Kidney (tissue), 14 donors: ENCODE results near the gene TSPAN14. TPM values are rescaled to one million over a fixed set of nuclear protein-coding genes. Genes with fewer than 3 reads are reported as not detected.

Experiments
- DNase-seq, 5 donors: peaks; one replicate each; pipeline ENCODE4 v3.0.0-alpha.2; 2013 to 2020
- FAIRE-seq: peaks from 2 replicates; lab custom pipeline; 2012; peaks lifted over from hg19 to GRCh38; lab: Jason Lieb, UNC
- H3K27ac ChIP-seq, 2 donors: one replicate each; pipeline ENCODE4 v1.7.0; 2013; ENCODE audit warnings: low read depth in 2 of 2, low read length in 2 of 2, inconsistent platforms in 1 of 2
- H3K27me3 ChIP-seq: one replicate; pipeline ENCODE4 v1.7.1; 2013; ENCODE audit warnings: low read length, inconsistent platforms; ENCODE audit not compliant: control insufficient read depth, insufficient read depth
- H3K36me3 ChIP-seq, 3 donors: one replicate each; pipeline versions ENCODE4 v1.7.0 to v1.7.1; 2013; ENCODE audit warnings: low read length in 3 of 3, control low read depth in 1 of 3, inconsistent platforms in 1 of 3; ENCODE audit not compliant: insufficient read depth in 3 of 3, control insufficient read depth in 2 of 3
- H3K4me1 ChIP-seq, 3 donors: one replicate each; pipeline versions ENCODE4 v1.7.0 to v1.7.1; 2013; ENCODE audit warnings: low read length in 3 of 3, inconsistent platforms in 1 of 3, low read depth in 1 of 3; ENCODE audit not compliant: control insufficient read depth in 2 of 3, insufficient read depth in 2 of 3
- H3K4me3 ChIP-seq, 3 donors: one replicate each; pipeline versions ENCODE4 v1.7.0 to v1.8.1; 2013; ENCODE audit warnings: low read length in 3 of 3, control low read depth in 1 of 3, inconsistent platforms in 1 of 3
- H3K9ac ChIP-seq, 3 donors: one replicate each; pipeline versions ENCODE4 v1.7.0 to v1.7.1; 2013; ENCODE audit warnings: low read length in 3 of 3, control low read depth in 1 of 3, inconsistent platforms in 1 of 3
- H3K9me3 ChIP-seq, 3 donors: one replicate each; pipeline versions ENCODE4 v1.7.0 to v1.7.1; 2013; ENCODE audit warnings: low read length in 3 of 3, control low read depth in 1 of 3, inconsistent platforms in 1 of 3; ENCODE audit not compliant: control insufficient read depth in 2 of 3, insufficient read depth in 1 of 3
- intact Hi-C: fragments of 100-400 bp; cut with DNase I; formaldehyde crosslinking; loops from one replicate; pipeline ENCODE4 v1.11.1; 2022
- polyA plus RNA-seq: library from polyadenylated mRNA; stranded (reverse); fragments of 350-450 nt; fragmentation: Illumina TruSeq; extraction: RNeasy Lipid Tissue Mini Kit (QIAGEN cat#74804); gene quantifications from one replicate; pipeline ENCODE4 v1.2.3, GENCODE V29; 2014; ENCODE audit warnings: low read depth, low replicate concordance; ENCODE audit not compliant: insufficient read depth
- total RNA-seq: library from RNA; stranded (reverse); fragmentation: NEBNext Ultra II Directional; extraction: Animal tissue kit (Norgen Biotek cat#: 25700); gene quantifications from one replicate; pipeline ENCODE4 v1.2.1, GENCODE V29; 2021
- TF ChIP-seq, protein P1 (sequence below): IDR thresholded peaks from 3 replicates; pipeline ENCODE4 v1.5.1; 2012; ENCODE audit warnings: mild to moderate bottlenecking, moderate library complexity, borderline replicate concordance; ENCODE audit not compliant: insufficient read depth; ENCODE audit errors: extremely low read depth
- donor health status: control.
- donor health status: control.
- donor health status: control.
- donor health status: control.
- donor health status: control.
- donor health status: DM: yes; HTN: yes; CAD: no.
- donor health status: Normal renal cell carcinoma (clear cell type).

TSPAN14 gene
- total and polyA plus RNA-seq, 2 donors from 2014 or later = 36.8 to 183 TPM

DNA sequence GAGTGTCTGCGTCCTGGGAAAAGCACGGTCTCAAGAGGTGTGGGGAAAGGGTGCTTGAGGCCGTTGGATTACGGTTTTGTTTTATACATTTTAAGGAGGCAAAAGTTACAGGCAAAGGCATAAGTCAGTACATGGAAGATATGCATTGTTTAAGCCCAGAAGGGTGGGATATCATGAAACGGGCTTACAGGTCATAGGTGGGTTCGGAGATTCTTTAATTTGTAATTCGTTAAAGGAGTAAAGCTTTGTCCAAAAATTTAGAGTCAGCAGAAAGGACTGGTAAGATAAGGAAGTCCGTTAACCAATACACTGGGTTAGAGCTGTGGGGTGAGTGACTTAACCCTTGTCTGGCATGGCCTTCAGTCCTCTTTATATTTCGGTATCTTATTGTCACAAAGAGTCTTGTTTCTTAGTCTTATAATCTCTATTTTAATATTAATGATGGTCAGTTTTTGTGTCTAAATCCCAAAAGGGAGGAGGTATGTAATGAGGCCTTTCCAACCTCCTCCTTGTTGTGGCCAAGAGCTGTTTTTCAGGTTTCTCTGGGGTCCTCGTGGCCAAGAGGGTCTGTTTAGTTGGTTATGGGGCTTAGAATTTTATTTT, 12.7 kb downstream of the TSPAN14 start:
- H3K4me3 ChIP-seq = no peak overlapping the region
- FAIRE-seq = no peak

DNA sequence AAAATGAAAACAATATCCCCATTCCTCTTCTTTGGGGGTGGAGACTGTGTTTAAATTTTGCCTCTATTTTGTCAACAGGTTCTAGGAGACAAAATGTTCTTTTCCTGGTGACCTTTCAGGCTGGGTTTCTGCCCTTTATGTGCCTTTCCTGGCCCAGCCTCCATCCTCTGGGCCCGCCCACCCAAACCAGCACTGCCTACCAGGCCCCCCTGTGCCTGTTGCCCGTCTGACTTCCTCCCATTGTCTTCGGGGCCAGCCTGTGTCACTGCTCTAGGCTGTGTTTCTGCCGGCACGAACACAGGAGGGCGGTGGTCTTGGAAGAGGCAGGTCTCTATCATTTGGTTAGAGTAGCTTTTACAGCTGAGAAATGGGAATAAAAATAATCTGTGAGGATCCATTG, 13.9 kb downstream of the TSPAN14 start:
- FAIRE-seq (no peak), DNase-seq (peak in 2 of 5 donors; percentile 55 to 93)
- peaks cover 2 to 5% (median 2%) of the 10 kb centered on the region in 3 donors for H3K36me3 ChIP-seq
- peak overlapping the region; percentile 59 to 84 for H3K27ac ChIP-seq
- peak overlapping the region in 1 of 3 donors; percentile 9 for H3K9ac ChIP-seq
- intact Hi-C loops = no loop called here
- no peaks in the 10 kb centered on the region for H3K9me3 ChIP-seq
- H3K4me1 ChIP-seq = peaks cover 7 to 73% (median 65%) of the 10 kb centered on the region in 3 donors
- no peaks in the 10 kb centered on the region for H3K27me3 ChIP-seq
- TF ChIP-seq, protein P1, sequence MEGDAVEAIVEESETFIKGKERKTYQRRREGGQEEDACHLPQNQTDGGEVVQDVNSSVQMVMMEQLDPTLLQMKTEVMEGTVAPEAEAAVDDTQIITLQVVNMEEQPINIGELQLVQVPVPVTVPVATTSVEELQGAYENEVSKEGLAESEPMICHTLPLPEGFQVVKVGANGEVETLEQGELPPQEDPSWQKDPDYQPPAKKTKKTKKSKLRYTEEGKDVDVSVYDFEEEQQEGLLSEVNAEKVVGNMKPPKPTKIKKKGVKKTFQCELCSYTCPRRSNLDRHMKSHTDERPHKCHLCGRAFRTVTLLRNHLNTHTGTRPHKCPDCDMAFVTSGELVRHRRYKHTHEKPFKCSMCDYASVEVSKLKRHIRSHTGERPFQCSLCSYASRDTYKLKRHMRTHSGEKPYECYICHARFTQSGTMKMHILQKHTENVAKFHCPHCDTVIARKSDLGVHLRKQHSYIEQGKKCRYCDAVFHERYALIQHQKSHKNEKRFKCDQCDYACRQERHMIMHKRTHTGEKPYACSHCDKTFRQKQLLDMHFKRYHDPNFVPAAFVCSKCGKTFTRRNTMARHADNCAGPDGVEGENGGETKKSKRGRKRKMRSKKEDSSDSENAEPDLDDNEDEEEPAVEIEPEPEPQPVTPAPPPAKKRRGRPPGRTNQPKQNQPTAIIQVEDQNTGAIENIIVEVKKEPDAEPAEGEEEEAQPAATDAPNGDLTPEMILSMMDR = no peak
- no peak overlapping the region for H3K4me3 ChIP-seq

More for the DNA sequence above, 12.7 kb downstream of the TSPAN14 start:
- no peaks in the 10 kb centered on the region for H3K9me3 ChIP-seq
- peak overlapping the region; percentile 59 to 84 for H3K27ac ChIP-seq
- H3K4me1 ChIP-seq = peaks cover 7 to 69% (median 62%) of the 10 kb centered on the region in 3 donors
- TF ChIP-seq, protein P1 = no peak
- no peak for DNase-seq
- no peaks in the 10 kb centered on the region for H3K27me3 ChIP-seq
- intact Hi-C loops = no loop called here
- no peak overlapping the region for H3K9ac ChIP-seq
- peaks cover 2 to 5% (median 2%) of the 10 kb centered on the region in 3 donors for H3K36me3 ChIP-seq

DNA sequence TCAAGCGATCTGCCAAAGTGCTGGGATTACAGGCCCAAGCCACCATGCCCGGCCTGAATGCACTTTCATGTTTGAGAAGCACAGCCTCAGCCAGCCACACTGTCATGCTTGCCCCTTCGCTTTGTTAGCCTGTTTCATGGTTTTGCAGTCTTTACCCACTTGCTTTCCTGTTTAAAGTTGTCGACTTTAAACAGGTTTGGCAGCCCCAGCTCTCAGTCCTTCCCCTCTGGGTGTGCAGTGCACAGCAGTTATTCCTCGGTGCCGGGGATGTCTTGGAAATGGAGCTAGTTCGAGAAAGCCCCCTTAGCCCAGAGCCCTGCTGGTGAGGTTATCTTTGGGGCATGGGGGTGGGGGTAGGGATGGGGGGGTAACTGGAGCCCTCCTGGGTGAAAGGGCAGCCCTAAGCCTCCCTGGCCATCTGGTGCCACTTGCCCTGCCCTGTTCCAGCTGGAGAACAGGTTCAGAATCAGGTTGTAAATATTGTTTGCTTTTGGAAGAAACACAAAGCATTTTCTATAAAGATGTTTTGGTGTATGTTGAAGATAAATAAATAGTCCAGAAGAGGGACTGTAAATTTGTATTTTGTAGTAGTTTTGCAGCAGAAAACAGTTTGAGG, 14.8 kb downstream of the TSPAN14 start:
- TF ChIP-seq, protein P1 = no peak
- FAIRE-seq = no peak
- Histone ChIP-seq H3K27me3 (no peaks in the 10 kb centered on the region), H3K36me3 (peaks cover 2 to 5% (median 2%) of the 10 kb centered on the region in 3 donors), H3K9me3 (no peaks in the 10 kb centered on the region), H3K9ac (no peak overlapping the region), H3K4me1 (peaks cover 4 to 70% (median 64%) of the 10 kb centered on the region in 3 donors), H3K4me3 (no peak overlapping the region), H3K27ac (peak overlapping the region; percentile 34 to 71)
- intact Hi-C loops = no loop called here
- peak in 1 of 5 donors; percentile 54 for DNase-seq
